Neural progenitor cell (in vitro differentiated cells): Measurements from ENCODE around the gene ERICH2.

ENCODE experiments used
- EZH2 ChIP-seq: fragments of 200-600 bp; sonication (generic); IDR thresholded peaks from 2 replicates; pipeline ENCODE4 v1.6.1; 2017; ENCODE audit warnings: antibody characterized with exemption, mild to moderate bottlenecking, moderate library complexity
- EZH2phosphoT487 ChIP-seq: fragments of 200-600 bp; sonication (generic); IDR thresholded peaks from 2 replicates; pipeline ENCODE4 v1.6.1; 2017; ENCODE audit warnings: antibody characterized with exemption
- TF ChIP-seq, protein P1 (sequence below): fragments of 200-600 bp; sonication (generic); IDR thresholded peaks from 2 replicates; pipeline ENCODE4 v1.5.1; 2017; ENCODE audit warnings: antibody characterized with exemption, mild to moderate bottlenecking

DNA sequence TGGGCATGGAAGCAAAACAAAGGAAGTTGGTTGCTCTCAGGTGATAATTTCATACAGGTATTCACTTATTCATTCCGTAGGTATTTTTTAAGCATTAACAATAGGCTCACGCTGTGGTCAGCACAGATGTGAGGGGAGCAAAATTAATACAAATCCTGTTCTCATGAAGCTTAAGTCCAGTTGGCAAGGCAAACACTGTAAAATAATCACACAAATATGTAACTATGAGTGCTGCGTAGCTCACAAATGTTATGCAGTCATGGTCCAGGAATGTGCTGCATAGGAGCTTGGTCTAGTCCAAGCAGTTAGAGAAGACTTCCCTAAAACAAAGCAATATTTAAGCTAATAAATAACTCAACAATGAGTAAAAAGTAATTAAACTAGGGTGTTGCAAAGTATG is 31.1 kb upstream of the ERICH2 start:
- TF ChIP-seq, protein P1, sequence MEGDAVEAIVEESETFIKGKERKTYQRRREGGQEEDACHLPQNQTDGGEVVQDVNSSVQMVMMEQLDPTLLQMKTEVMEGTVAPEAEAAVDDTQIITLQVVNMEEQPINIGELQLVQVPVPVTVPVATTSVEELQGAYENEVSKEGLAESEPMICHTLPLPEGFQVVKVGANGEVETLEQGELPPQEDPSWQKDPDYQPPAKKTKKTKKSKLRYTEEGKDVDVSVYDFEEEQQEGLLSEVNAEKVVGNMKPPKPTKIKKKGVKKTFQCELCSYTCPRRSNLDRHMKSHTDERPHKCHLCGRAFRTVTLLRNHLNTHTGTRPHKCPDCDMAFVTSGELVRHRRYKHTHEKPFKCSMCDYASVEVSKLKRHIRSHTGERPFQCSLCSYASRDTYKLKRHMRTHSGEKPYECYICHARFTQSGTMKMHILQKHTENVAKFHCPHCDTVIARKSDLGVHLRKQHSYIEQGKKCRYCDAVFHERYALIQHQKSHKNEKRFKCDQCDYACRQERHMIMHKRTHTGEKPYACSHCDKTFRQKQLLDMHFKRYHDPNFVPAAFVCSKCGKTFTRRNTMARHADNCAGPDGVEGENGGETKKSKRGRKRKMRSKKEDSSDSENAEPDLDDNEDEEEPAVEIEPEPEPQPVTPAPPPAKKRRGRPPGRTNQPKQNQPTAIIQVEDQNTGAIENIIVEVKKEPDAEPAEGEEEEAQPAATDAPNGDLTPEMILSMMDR, result no peak
- TF ChIP-seq EZH2phosphoT487, result no peak
- TF ChIP-seq EZH2, result no peak
